ENCODE data around the gene PJA2. TPM values are rescaled to one million over a fixed set of nuclear protein-coding genes. Genes with fewer than 3 reads are reported as not detected.

Gene PJA2
- total and polyA plus RNA-seq, 2 donors (not counting 3 experiments of a cell fraction or from before 2014, with no cell fraction given): 24.4 to 64.9 TPM

DNA sequence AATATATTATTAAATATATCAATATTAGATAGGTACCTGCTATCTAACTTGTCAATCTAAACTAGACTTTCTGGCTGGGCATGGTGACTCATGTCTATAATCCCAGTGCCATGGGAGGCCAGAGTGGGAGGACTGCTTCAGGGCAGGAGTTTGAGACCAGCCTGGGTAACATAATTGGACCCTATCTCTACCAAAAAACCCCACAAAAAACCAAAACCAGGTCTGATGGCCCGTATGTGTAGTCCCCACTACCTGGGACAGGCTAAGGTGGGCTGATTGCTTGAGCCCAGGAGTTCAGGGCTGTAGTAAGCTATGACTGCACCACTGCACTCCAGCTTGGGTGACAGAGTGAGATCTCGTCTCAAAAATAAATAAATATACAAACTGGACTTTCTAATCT lies 55.0 kb downstream of the PJA2 start:
- Histone ChIP-seq H4K20me1 (replicated peaks; ENCODE audit: control insufficient read depth, extremely low read depth, insufficient read depth, low read length) (no peaks in the 10 kb centered on the region), H3K27ac (ENCODE audit: insufficient read depth, low read depth, low read length) (no peak overlapping the region), H3K79me2 (ENCODE audit: control insufficient read depth, insufficient read depth, low read length) (no peaks in the 10 kb centered on the region), H2AFZ (ENCODE audit: low read depth, low read length) (no peak overlapping the region), H3K27me3 (ENCODE audit: control insufficient read depth in 2 of 2, insufficient read depth in 2 of 2, low read length in 2 of 2) (no peaks in the 10 kb centered on the region), H3K4me3 (replicated peaks in 1 of 3; ENCODE audit: insufficient read depth in 1 of 3, low read depth in 1 of 3, low read length in 3 of 3) (no peak overlapping the region), H3K9ac (replicated peaks; ENCODE audit: extremely low read depth, insufficient read depth, low read length) (no peak overlapping the region), H3K36me3 (ENCODE audit: control insufficient read depth in 2 of 2, extremely low read depth in 1 of 2, insufficient read depth in 2 of 2, low read length in 2 of 2) (no peaks in the 10 kb centered on the region), H3K4me2 (ENCODE audit: insufficient read depth, low read length) (no peak overlapping the region), H3K9me3 (replicated peaks; ENCODE audit: control insufficient read depth, insufficient read depth, low read length) (no peaks in the 10 kb centered on the region), H3K4me1 (ENCODE audit: control insufficient read depth, extremely low read depth, insufficient read depth, low read length) (no peaks in the 10 kb centered on the region), H3K9me1 (replicated peaks; ENCODE audit: control insufficient read depth, extremely low read depth, insufficient read depth, low read length) (peaks cover 2% of the 10 kb centered on the region)
- FAIRE-seq (no peak), DNase-seq (ENCODE audit: low read depth, low spot score) (no peak)
- BruUV-seq (replicated peaks): no TSS peak
- no peak for TF ChIP-seq FOS (IDR thresholded peaks at IDR 0.05; ENCODE audit: borderline replicate concordance, insufficient read depth, low read length)
- TF ChIP-seq JUN (IDR thresholded peaks at IDR 0.05; ENCODE audit: borderline replicate concordance, insufficient read depth, insufficient read length, low read depth): no peak
- TF ChIP-seq POLR2A (IDR thresholded peaks at IDR 0.05; ENCODE audit: low read depth, low read length): no peak
- no peak for TF ChIP-seq EZH2 (IDR thresholded peaks at IDR 0.05; ENCODE audit: borderline replicate concordance, low read depth, low read length, severe bottlenecking)
- TF ChIP-seq, protein P1, sequence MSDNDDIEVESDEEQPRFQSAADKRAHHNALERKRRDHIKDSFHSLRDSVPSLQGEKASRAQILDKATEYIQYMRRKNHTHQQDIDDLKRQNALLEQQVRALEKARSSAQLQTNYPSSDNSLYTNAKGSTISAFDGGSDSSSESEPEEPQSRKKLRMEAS (IDR thresholded peaks at IDR 0.05; ENCODE audit: insufficient read depth, insufficient read length): no peak
- TF ChIP-seq MYC (IDR thresholded peaks at IDR 0.05; ENCODE audit: low read depth, low read length): no peak
- TF ChIP-seq, protein P2, sequence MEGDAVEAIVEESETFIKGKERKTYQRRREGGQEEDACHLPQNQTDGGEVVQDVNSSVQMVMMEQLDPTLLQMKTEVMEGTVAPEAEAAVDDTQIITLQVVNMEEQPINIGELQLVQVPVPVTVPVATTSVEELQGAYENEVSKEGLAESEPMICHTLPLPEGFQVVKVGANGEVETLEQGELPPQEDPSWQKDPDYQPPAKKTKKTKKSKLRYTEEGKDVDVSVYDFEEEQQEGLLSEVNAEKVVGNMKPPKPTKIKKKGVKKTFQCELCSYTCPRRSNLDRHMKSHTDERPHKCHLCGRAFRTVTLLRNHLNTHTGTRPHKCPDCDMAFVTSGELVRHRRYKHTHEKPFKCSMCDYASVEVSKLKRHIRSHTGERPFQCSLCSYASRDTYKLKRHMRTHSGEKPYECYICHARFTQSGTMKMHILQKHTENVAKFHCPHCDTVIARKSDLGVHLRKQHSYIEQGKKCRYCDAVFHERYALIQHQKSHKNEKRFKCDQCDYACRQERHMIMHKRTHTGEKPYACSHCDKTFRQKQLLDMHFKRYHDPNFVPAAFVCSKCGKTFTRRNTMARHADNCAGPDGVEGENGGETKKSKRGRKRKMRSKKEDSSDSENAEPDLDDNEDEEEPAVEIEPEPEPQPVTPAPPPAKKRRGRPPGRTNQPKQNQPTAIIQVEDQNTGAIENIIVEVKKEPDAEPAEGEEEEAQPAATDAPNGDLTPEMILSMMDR (IDR thresholded peaks at IDR 0.05; ENCODE audit: extremely low read depth in 1 of 2, insufficient read depth in 1 of 2, low read depth in 1 of 2, low read length in 2 of 2): no peak
- no peak for TF ChIP-seq GATA2 (IDR thresholded peaks at IDR 0.05; ENCODE audit: insufficient read depth, insufficient read length, low read depth, low read length)
- TF ChIP-seq POLR2AphosphoS5 (IDR thresholded peaks at IDR 0.05; ENCODE audit: insufficient read depth, low read depth, low read length): no peak
- CTCF ChIA-PET: no interaction called here
- dilution Hi-C loops (cut with MboI; ENCODE audit: extremely low pct_ligation_motif_present, low sequenced_read_pairs) (no loop called here), intact Hi-C loops (cut with micrococcal nuclease) (no loop called here)
- POLR2A ChIA-PET: no interaction called here

Data from endothelial cell of umbilical vein (primary cell).